Keratinocyte (primary cell): ENCODE results near the gene SDK2. TPM values are rescaled to one million over a fixed set of nuclear protein-coding genes. Genes with fewer than 3 reads are reported as not detected.

Experiments
- DNase-seq: peaks from one replicate; pipeline ENCODE4 v3.0.0-alpha.2; 2011; ENCODE audit warnings: low read depth, missing footprints, low spot score
- FAIRE-seq: peaks from 2 replicates; lab custom pipeline; 2011; peaks lifted over from hg19 to GRCh38; lab: Jason Lieb, UNC
- H2AFZ ChIP-seq: 2 replicates; pipeline ENCODE4 v1.6.0; 2012; ENCODE audit warnings: low read length, control low read depth, inconsistent platforms; ENCODE audit not compliant: control insufficient read depth
- H3K27ac ChIP-seq: 2 replicates; pipeline ENCODE4 v1.5.1; 2011; ENCODE audit warnings: low read length; ENCODE audit not compliant: control insufficient read depth, insufficient read depth
- H3K27me3 ChIP-seq: 3 replicates; pipeline ENCODE4 v1.6.0; 2011; ENCODE audit warnings: low read length; ENCODE audit not compliant: control insufficient read depth, insufficient read depth; ENCODE audit errors: extremely low read depth
- H3K36me3 ChIP-seq, 2 experiments: 2 replicates in 1 of 2; 3 replicates in 1 of 2; pipeline ENCODE4 v1.5.1; 2011; ENCODE audit warnings: low read length in 2 of 2, mild to moderate bottlenecking in 1 of 2; ENCODE audit not compliant: control insufficient read depth in 2 of 2, insufficient read depth in 2 of 2; ENCODE audit errors: extremely low read depth in 1 of 2
- H3K4me1 ChIP-seq: 3 replicates; pipeline ENCODE4 v1.5.1; 2011; ENCODE audit warnings: low read length; ENCODE audit not compliant: control insufficient read depth, insufficient read depth; ENCODE audit errors: extremely low read depth
- H3K4me2 ChIP-seq: 3 replicates; pipeline ENCODE4 v1.6.0; 2011; ENCODE audit warnings: low read depth, low read length; ENCODE audit not compliant: control insufficient read depth, insufficient read depth; ENCODE audit errors: extremely low read depth
- H3K4me3 ChIP-seq, 3 experiments: fragments of 200-600 bp in 1 of 3; sonication (generic) in 1 of 3; 2 replicates in 2 of 3; 3 replicates in 1 of 3; pipeline ENCODE4 v1.5.1; 2011 to 2016; ENCODE audit warnings: low read length in 3 of 3, mild to moderate bottlenecking in 3 of 3, control low read depth in 2 of 3, inconsistent platforms in 1 of 3, low read depth in 1 of 3, mixed read lengths in 1 of 3, mixed run types in 1 of 3, moderate library complexity in 1 of 3; ENCODE audit not compliant: control insufficient read depth in 2 of 3, insufficient read depth in 2 of 3; ENCODE audit errors: extremely low read depth in 1 of 3
- H3K79me2 ChIP-seq: 2 replicates; pipeline ENCODE4 v1.6.0; 2012; ENCODE audit warnings: low read length; ENCODE audit not compliant: control insufficient read depth, insufficient read depth
- H3K9ac ChIP-seq: 3 replicates; pipeline ENCODE4 v1.6.0; 2011; ENCODE audit warnings: low read length; ENCODE audit not compliant: control insufficient read depth, insufficient read depth; ENCODE audit errors: extremely low read depth
- H3K9me1 ChIP-seq: 3 replicates; pipeline ENCODE4 v1.6.0; 2011; ENCODE audit warnings: low read length; ENCODE audit not compliant: control insufficient read depth, insufficient read depth; ENCODE audit errors: extremely low read depth
- H3K9me3 ChIP-seq: 2 replicates; pipeline ENCODE4 v1.5.1; 2012; ENCODE audit warnings: low read depth, low read length; ENCODE audit not compliant: control insufficient read depth
- H4K20me1 ChIP-seq: 3 replicates; pipeline ENCODE4 v1.6.0; 2011; ENCODE audit warnings: low read length; ENCODE audit not compliant: control insufficient read depth, insufficient read depth; ENCODE audit errors: extremely low read depth
- EZH2 ChIP-seq: IDR thresholded peaks from one replicate; pipeline ENCODE4 v1.6.1; 2012; ENCODE audit warnings: inconsistent platforms, mild to moderate bottlenecking, low read length, moderate library complexity
- dilution Hi-C: fragments of 300-500 bp; cut with MboI; formaldehyde crosslinking; loops from one replicate; pipeline ENCODE4 v1.7.0; 2020; ENCODE audit warnings: low sequenced_read_pairs; ENCODE audit not compliant: extremely low pct_ligation_motif_present
- polyA plus RNA-seq, 5 experiments: library from polyadenylated mRNA; depleted of rRNA in 3 of 5; stranded (reverse) in 3 of 5; stranded (forward) in 1 of 5; unstranded in 1 of 5; fragments of >200 nt; gene quantifications; 1 replicate in 1 of 5; 2 replicates in 3 of 5; 3 replicates in 1 of 5; pipeline versions ENCODE4 v1.2.1 to v1.2.3, GENCODE V29; 2011 to 2012; ENCODE audit warnings: missing spikeins in 2 of 5, low read depth in 1 of 5, low replicate concordance in 1 of 5
- TF ChIP-seq, protein P1 (sequence below), 3 experiments: IDR thresholded peaks in 1 of 3; conservative IDR thresholded peaks in 1 of 3; optimal IDR thresholded peaks in 1 of 3; 2 replicates in 2 of 3; 3 replicates in 1 of 3; pipeline versions ENCODE3 to v1.5.1; 2011; ENCODE audit warnings: low read length in 3 of 3, mild to moderate bottlenecking in 3 of 3, moderate library complexity in 2 of 3, control low read depth in 1 of 3, inconsistent platforms in 1 of 3; ENCODE audit not compliant: insufficient read depth in 2 of 3; ENCODE audit errors: extremely low read depth in 1 of 3

SDK2 gene
- polyA plus RNA-seq, 1 donor (not counting 4 experiments of a cell fraction or from before 2014, with no cell fraction given) = 1.8 TPM

DNA sequence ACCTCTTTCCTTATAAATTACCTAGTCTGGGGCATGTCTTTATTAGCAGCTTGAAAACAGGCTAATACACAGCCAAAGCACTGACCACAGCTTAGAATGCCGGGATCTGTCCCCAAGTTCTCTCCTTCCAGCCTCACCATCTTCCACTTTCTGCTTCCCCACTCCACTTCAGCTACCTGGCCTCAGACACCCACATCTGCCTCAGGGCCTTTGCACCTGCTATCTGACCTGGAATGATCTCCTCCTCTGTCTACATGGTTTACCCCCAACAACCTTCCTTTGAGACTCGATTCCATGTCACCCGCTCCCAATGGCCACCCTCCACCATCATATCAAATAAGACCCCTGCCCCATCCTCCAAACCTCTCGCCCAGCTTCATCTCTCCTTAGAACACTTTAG lies 179.8 kb downstream of the SDK2 start:
- dilution Hi-C loops = no loop called here
- H3K36me3 ChIP-seq = no peaks in the 10 kb centered on the region
- no peak overlapping the region for H3K4me2 ChIP-seq
- no peaks in the 10 kb centered on the region for H3K9me3 ChIP-seq
- H4K20me1 ChIP-seq = no peaks in the 10 kb centered on the region
- H3K4me3 ChIP-seq = no peak overlapping the region
- H3K9me1 ChIP-seq = no peaks in the 10 kb centered on the region
- DNase-seq = no peak
- no peaks in the 10 kb centered on the region for H3K79me2 ChIP-seq
- FAIRE-seq = no peak
- H3K9ac ChIP-seq = no peak overlapping the region
- TF ChIP-seq EZH2 = no peak
- TF ChIP-seq, protein P1, sequence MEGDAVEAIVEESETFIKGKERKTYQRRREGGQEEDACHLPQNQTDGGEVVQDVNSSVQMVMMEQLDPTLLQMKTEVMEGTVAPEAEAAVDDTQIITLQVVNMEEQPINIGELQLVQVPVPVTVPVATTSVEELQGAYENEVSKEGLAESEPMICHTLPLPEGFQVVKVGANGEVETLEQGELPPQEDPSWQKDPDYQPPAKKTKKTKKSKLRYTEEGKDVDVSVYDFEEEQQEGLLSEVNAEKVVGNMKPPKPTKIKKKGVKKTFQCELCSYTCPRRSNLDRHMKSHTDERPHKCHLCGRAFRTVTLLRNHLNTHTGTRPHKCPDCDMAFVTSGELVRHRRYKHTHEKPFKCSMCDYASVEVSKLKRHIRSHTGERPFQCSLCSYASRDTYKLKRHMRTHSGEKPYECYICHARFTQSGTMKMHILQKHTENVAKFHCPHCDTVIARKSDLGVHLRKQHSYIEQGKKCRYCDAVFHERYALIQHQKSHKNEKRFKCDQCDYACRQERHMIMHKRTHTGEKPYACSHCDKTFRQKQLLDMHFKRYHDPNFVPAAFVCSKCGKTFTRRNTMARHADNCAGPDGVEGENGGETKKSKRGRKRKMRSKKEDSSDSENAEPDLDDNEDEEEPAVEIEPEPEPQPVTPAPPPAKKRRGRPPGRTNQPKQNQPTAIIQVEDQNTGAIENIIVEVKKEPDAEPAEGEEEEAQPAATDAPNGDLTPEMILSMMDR (optimal IDR thresholded peaks at IDR 0.05 in 1 of 3, IDR thresholded peaks at IDR 0.05 in 1 of 3, conservative IDR thresholded peaks at IDR 0.05 in 1 of 3; ENCODE audit: extremely low read depth in 1 of 3, insufficient read depth in 2 of 3, low read length in 3 of 3) = no peak
- no peaks in the 10 kb centered on the region for H3K4me1 ChIP-seq
- no peak overlapping the region for H3K27ac ChIP-seq
- H2AFZ ChIP-seq = no peak overlapping the region
- H3K27me3 ChIP-seq = no peaks in the 10 kb centered on the region

DNA sequence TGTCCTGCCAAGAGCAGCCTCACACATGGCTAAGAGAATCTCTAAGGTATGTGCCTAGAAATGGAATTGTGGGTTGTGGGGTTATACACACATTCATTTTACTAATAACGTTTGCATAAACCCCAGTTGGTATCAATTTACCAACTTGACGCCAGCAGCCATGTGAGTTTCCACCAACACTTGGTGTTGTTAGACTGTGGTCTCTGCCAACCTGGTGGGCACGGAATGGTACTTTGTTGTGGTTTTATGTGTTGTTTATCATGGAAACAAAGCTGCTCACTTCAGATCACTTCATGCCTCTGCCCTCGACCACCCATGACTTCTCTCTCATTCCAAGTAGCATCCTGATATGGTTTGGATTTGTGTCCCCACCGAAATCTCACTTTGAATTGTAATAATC lies 180.4 kb downstream of the SDK2 start:
- H3K9me3 ChIP-seq = no peaks in the 10 kb centered on the region
- no peaks in the 10 kb centered on the region for H3K9me1 ChIP-seq
- dilution Hi-C loops = no loop called here
- no peaks in the 10 kb centered on the region for H4K20me1 ChIP-seq
- no peaks in the 10 kb centered on the region for H3K36me3 ChIP-seq
- no peak overlapping the region for H3K4me2 ChIP-seq
- H3K9ac ChIP-seq = no peak overlapping the region
- no peak overlapping the region for H3K27ac ChIP-seq
- H2AFZ ChIP-seq = no peak overlapping the region
- no peaks in the 10 kb centered on the region for H3K27me3 ChIP-seq
- FAIRE-seq (no peak), DNase-seq (no peak)
- TF ChIP-seq EZH2 = no peak
- TF ChIP-seq, protein P1 (optimal IDR thresholded peaks at IDR 0.05 in 1 of 3, IDR thresholded peaks at IDR 0.05 in 1 of 3, conservative IDR thresholded peaks at IDR 0.05 in 1 of 3; ENCODE audit: extremely low read depth in 1 of 3, insufficient read depth in 2 of 3, low read length in 3 of 3) = no peak
- H3K4me3 ChIP-seq = no peak overlapping the region
- no peaks in the 10 kb centered on the region for H3K79me2 ChIP-seq
- H3K4me1 ChIP-seq = no peaks in the 10 kb centered on the region
